Stimulated activated CD8-positive, alpha-beta memory T cell treated with anti-CD3 and anti-CD28 coated beads, Interleukin-4, amount 100 ng/mL, for 24 hours (primary cell): Measurements from ENCODE around the gene MTA1.

Source experiments
- DNase-seq: peaks from one replicate; pipeline ENCODE4 v3.0.0-alpha.2; 2020; ENCODE audit warnings: low read depth

The MTA1 gene

DNA sequence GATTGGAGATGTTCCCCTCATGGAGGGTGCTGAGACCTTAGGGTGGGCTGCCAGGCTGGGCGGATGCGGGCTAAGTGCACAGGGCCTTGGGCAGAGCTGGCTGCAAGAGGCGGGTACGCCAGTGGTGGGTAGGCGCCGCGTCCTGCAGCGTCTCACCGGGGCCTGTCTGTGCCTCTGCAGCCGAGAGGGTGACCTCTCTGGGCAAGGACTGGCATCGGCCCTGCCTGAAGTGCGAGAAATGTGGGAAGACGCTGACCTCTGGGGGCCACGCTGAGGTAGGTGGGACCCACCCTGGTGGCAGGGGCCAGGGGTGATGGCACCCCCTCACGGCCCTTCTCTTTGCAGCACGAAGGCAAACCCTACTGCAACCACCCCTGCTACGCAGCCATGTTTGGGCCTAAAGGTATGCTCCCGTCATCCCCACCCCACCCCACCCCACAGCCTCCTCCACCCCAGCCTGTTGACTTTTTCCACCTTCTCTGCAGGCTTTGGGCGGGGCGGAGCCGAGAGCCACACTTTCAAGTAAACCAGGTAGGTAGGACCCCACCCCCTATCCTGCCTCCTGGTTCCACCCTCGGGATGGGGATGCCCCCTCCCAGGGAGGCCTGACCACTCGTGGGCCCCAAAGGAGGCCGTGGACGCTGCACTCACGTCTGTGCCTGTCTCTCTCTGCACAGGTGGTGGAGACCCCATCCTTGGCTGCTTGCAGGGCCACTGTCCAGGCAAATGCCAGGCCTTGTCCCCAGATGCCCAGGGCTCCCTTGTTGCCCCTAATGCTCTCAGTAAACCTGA is 68.6 kb downstream of the MTA1 start:
- DNase-seq = no peak

DNA sequence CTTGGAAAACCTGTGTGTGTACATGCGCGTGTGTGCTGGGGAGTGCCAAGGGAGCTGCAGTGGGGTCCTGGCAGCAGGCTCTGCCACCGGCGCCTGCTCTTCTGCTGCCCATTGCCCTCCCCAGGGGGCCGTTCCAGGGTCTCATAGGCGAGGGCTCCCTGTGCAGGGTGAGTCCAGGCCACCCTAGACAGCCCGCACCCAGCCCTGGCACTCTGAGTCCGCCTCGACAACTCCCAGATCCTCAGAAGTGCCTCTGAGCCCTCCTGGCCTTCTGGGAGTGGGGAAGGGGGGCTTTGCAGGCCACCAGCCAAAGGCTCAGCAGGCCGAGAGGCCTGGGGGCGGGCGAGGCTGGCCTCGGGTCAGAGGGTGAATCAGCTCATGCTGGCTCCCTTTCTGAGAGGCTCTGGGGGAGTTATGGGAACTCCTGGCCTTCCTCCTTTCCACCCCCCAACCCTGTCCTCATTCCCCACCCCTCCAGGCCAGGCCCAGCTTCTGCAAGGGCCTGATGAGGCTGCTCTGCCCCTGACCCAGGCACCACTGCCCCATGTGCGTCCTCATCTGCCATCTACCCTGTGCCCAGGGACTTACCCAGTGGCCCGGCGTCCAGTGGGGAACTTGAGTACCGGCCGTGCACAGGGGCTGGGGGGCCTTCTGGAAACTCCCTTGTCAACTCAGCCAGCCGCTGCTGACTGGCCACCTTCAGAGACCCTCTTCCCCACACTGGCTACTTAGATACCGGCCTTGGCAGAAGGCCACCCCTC is 69.3 kb downstream of the MTA1 start:
- no peak for DNase-seq

DNA sequence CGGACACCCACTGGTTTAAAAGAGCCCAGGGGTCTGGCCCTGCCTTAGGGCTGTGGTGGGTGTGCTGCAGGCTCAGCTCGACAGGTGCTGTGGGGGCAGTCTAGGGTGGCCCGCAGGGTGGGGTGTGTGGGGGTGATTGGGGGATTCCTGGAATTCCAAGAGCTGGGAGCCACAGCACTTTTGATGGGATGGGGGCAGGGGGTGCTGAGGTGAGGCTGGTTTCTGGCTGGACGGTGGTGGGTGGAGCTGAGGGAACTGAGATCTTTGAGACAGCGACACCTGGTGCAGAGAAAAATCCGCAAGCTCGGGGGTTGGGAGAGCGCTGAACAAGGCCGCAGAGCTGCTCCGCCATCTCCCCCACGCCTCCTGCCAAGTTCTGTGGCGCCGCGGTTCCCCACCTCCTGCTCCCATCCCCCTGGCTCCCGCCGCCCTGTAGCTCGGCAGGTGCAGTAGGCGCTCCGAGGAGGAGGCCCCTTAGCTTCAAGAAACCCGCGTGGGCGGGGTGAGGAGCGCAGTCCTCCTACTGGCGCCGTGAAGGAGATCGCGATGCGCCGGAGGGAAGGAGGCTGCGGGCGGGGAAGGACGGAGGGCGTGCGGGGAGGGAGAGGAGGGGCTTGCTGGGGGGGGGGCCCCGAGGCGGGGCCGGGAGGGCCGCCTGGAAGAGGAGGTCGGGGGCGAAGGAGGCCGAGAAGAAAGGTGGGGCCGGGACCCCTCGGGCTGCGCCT is 70.1 kb downstream of the MTA1 start:
- DNase-seq = peak; percentile 80

DNA sequence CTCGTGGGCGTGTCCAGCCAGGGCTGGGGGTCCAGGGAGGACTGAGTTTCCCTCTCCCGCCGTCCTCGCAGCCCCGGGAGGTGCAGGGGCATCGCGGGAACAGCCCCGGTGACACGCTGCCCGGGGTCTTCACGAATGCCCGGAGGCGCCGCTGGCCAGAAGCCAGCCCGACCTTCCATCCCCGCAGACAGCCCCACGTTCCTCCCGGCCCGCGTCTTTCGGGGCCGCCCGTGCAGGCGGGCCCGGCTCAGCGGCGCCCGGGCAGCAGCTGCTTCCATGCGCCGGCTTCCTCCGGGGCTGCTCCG is 70.6 kb downstream of the MTA1 start:
- no peak for DNase-seq

DNA sequence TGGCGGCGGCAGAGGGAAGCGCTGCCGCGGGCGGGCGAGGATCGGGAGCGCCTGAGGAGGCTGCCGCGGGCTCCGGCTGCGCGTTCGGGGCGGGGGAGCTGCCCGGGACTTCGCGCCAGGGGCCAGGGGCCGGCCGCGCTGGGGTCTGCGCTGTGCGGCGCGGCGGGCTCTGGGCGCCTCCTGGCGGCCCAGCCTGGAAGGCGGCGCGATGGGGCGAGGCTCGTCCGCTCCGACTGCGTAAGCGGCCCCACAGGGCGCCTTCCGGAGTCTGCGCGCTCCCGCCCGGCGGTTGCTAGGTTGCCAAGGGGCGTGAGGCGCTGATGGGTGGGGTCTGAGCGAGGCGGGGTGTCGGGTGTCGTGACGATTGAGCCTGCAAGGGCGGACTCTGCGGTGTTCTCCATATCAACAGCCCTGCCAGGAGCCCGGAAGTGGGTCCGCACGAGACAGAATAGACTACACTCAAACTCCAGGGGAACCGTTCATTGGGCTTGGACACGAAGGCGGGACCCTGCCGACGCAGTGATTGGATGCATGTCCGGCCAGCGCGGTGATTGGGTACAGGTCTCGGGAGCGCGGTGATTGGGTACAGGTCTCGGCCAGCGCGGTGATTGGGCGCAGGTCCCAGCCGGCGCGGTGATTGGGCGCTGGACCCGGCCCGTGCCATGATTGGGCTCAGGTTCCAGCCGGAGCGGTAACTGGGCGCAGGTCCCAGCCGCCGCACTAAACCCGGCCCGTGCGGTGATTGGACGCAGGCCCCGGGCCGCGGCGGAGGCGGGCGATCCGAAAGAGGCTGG is 71.1 kb downstream of the MTA1 start, which contains the start of gene TEDC1:
Gene TEDC1, plus strand, starts transcription at position 675 of the 794 bp plus-strand sequence. CDS start 130 bp downstream, outside the sequence.
- peak; percentile 98 for DNase-seq

DNA sequence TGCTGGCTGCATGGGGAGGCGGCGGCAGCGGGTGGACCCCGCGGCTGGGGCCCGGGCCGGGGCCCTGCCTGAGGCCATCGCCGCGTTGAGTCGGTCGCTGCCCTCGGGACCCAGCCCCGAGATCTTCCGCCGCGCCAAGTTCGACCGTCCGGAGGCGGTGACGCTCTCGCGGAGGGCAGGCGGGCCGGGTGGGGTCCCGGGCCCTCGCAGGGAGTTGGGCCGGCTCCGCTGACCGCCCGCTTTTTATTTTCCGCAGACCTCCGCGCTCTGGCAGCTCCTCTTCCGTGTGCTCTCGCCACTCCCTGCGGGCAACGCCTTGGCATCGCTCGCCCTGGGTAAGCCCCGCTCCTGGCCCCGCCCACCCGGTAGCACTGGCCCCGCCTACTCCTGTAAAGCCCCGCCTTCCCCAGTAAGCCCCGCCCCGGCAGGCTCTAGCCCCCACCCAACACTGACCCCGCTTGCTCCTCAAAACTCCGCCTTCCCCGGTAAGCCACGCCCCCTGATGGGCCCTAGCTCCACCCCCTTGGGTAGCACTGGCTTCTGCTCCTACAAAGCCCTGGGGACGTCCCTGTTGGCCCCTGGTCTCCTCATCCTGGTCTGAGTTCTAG is 71.8 kb downstream of the MTA1 start:
- DNase-seq = peak; percentile 77

DNA sequence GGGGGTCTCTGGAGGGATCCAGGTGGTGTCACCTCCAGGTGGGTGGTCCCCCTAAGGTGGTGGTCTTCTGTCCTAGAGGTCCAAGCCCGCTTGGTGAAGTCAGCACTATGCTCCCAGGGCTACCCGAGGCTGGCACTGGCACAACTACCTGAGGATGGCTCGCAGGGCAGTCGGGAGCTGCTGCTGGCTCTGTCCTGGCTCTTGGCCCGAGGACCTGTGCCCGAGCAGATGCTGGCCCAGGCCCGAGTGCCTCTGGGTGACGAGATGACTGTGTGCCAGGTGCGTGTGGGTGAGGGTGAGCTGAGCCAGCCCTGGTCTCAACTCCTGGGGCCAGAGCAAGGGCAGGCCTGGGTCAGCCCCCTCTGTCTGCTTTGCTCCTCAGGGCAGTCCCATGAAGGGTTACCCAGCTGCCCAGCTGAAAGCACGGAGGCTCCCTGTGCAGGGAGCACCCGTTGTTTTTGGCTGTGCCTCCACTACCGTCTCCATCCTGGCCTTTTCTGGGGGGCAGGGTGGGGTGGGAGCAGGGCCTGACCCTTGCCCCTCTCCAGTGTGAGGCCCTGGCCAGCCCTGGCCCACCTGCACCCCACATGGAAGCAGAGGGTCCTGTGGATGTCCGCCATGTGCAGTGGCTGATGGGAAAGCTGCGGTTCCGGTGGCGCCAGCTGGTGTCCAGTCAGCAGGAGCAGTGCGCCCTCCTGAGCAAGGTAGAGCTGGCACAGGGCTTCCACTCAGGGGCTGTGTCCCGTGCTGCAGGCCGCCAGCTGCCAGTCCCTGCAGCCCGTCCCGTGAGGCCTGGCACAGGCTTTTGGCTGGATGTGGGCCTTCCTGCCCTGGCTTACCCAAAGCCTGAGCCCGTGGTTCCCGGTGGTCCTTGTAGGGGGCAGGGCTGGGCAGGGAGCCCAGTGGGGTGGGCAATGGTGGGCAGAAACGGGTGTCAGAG is 72.7 kb downstream of the MTA1 start:
- no peak for DNase-seq

DNA sequence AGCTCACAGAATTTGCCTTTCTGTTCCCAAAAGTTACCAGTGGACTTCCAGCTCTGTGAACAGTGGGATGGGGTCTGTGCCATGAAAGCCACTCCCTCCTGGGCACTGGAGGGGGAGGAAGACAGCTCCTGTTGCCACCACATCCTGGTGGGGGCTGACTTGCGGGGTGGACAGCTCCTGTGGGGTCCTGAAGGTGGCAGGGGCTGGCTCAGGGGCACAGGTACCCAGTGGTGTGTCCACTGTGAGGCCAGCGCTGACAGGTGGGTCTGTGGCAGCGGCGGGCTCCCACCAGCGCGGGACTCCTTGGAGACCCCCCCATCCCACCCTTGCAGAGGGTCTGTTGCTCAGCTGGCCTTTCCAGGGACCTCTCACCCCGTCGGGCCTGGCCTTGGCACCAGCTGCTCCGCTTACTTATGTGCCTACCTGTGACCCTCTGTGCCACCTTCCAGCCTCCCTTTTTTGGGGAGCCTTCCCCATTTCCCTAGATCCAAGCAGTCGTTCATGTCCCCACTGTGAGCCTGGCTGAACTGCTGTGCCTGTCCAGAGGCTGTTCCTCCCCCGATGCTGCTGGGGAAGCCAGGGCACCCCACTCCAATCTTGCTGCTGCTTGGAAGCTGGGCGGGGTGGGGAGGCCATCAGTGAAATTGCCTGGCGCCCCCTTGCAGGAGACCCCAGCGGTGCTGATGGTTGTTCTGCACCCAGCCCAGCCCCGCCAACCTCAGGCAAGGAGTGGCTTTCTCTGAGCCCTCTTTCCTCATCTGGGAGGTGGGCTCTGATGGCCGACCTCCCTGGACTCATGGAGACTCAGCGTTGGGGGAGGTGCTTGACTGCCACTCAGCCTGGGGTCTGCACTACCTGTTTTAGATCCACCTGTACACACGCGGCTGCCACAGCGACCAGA is 73.6 kb downstream of the MTA1 start:
- DNase-seq = no peak

DNA sequence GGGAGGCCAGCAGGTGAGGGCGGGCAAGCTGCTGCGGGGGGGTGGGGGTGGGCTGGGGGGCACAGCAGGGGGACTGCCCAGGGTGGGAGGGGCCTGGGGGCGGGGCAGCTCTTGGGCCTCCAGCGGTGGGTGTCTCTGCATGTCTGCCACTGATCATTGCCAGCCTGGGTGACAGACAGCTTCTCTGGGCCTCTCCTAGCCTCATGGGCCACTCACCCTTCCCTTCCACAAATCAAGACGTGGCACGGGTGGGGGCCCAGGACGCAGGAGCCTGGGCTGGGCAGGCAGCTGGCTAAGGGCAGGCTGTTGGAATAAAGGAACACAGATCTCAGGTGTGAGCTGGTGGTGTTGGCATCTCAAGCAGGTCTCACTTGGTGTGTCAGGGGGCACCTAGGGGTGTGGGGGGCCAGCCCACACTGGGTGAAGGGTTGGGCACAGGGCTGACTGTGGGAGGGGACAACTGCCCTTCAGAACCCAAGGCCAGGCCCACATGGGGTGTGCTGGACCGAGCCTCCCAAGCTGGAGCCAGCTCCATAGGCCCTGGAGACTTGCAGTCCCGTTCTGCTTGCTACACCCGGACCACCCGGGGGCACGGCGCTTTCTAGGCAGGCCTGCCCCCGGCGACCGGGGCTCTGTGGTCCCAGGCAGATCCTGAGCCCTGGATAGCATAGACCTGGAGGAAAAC is 74.4 kb downstream of the MTA1 start:
- DNase-seq = no peak

DNA sequence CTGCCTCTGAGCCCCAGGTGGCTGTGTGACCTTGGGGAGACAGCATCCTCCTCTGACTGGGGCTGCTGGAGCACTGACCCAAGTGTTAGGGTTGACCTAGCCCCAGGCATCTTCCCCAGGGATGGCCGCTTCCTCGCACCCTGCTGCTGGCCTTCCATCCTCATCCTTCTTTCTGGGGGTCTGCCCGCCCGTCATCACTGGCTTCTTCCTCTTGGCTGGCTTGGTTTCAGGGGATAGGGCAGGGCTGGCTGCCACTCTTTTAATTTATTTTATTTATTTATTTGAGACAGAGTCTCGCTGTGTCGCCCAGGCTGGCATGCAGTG is 74.9 kb downstream of the MTA1 start:
- no peak for DNase-seq

DNA sequence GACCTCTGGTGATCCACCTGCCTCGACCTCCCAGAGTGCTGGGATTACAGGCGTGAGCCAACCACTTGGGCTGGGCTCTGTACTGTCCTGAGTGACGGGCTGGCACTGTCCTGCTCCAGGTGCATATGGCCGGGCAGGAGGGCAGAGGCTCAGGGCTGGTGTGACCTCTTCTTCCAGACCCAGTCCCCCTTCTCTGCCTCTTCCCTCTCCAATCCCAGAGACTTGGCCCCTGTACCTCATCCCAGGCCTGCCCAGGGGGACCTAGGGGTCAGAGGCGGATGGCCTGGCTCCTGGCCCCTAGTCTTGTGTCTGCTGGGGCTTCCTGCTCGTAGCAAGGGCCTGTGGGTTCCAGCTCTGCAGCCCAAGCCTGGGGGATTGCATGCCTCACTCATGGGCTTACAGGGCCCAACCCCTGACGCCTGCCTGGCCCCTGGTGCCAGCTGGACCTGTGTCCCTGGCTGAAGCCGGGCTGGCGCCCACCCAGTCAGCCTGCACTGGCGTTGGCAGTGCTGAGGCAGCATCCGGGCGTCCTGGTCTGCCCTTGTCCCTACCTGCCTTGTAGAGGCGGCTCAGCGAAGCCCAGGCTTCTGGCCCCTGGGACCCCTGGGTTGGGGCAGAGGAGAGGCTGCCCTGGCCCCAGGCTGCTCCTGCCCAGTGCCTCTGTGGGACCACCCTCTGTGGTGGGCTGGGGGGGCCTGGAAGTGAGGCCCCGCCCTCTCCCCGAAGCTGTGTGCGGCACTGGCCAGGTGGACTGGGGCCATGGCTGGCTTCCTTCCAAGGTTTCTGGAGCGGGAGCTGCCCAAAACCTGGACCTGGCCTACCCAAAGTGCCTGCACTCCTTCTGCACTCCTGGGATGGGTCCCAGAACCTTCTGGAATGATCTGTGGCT is 75.7 kb downstream of the MTA1 start:
- DNase-seq = no peak

DNA sequence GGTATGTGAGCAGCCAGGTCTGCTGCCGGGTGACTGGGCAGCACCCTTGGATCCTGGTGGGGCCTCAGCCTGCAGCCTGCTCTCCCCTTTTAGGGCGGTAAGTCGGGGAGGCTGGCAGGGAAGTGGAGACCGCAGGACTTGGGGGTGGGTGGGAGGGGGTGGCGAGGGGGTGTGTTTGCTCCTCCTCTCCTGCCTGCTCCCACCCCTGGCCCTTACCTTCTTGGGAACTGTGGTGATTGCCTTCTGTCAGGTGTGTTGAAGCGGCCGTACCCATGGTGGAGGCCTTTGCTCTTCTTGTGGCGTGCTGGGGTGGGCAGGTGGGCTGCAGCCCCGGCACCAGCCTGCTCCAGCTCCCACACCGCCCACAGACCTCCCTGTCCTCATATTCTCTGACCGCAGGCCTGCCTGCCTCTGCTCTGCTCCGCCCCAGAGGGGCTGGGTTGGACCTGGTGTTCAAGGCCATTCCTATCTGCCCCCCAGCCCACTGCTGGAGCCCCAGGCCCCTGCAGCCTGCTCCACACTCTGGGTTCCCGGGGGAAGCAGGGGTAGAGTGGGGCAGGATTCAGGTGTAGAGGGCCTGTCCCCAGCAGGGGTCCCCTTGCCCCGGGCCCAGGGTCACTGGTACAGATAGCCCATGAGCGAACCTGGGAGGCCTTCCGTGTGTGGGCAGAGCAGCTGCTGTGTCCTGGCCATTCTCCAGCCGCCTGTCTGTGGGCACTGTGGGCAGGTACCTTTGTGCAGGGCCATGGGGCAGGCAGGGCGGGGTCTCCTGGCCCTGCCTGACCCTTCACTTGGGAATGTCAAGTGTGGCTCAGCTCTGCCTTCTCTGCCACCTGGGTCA is 76.6 kb downstream of the MTA1 start:
- DNase-seq = no peak

DNA sequence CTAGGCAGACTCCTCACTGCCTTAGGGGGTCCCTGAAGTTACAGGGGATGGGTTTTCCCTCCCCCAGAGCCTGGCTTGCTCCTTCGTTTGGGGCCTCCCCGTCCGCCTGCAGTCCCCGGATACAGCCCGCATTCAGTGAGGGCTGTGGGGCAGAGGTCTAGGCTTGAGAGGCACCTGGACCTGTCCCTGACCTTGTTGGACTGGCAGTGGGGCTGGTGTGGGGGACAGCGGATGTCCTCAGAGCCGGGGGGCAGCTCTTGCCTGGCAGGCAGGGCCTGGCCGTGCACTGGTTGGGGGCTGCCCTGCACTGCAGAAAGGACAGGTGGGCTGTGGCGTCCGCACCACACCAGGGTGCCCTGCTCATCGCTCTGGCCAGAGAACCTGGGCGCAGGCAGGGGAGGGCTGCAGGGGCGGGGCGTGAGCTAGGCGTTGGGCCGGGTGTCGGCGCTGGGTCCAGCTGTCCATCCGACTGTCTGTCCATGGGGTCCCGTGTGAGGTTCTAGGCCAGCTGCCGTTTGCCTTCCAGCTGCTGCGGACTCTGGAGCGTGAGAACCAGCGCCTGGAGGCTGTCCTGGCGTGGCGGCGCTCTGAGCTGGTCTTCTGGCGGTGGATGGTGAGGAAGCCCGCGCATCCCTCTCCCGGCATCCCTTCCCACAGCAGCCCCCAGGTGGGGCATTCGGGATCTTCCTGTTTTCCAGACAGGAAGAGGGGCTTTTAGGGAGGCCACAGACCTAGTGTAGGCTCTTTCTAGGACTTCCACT is 77.4 kb downstream of the MTA1 start:
- no peak for DNase-seq

DNA sequence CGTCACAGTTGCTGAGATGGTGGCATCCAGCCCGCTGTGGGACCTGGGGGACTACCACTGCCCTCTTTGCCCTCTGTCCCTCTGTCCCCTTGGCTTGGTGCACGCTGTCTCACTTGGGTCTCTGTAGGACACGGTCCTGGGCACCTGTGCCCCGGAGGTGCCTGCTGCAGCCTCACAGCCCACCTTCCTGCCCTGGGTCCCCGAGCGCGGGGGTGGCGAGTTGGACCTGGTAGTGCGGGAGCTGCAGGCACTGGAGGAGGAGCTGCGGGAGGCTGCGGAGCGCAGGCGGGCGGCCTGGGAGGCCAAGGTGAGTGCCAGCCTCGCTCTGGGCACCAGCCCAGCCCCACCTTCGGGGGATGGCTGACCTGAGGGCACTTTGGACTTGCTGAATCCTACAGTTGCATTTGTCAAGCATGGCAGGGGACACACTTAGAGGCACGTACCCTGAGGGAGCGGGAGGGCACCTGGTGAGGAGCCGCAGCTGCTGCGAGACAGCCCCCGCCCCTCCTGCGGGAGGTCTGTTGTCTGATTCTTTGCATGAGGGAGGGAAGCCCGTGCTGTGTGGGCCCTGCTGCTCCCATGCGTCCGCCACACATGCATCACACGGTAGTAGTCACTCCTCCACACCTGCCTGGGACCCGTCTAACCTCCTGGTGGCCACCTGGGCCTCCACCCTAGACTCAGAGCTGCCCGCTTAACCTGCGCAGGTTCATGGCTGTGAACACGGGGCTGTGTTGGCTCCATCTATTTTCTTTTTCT is 78.2 kb downstream of the MTA1 start:
- no peak for DNase-seq

DNA sequence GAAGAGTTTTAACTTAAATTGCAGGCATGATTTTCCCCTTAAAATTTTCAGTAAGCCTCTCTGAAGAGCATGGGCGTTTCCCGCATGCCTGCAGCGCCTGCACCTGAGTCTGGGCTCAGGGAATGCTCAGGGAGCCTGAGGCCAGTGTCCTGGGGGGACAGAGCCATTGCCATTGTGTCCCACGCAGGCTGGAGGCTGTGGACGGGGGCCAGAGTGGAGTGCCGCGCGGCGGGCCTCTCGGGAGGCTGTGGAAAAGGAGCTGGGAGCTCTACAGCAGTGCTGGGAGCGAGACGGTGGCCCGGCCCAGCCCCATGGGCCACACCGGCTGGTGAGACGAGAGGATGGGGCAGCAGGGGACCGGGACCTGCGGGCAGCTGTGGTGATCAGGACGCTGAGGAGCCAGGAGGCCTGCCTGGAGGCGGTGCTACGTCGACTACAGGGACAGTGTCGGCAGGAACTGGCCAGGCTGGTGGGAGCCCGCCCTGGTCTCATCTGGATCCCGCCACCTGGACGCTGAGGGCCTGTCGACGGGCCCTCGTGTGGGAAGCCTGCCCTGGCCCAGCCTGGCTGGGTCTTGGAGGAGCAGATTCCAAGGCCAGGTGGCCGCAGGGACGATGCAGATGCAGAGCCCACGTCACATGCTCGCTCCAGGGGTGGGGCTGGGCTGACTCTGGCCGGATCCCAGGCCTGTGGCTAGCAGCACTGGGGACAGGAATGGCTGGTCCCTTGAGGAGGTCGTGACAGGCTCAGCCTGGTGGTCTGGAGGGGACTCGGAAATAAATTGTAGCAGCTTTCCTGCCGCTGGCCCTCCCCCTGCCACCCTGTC is 79.0 kb downstream of the MTA1 start:
- DNase-seq = no peak
